Measurements from ENCODE around the gene CCDC88C. TPM values are rescaled to one million over a fixed set of nuclear protein-coding genes. Genes with fewer than 3 reads are reported as not detected.

CCDC88C gene
- total RNA-seq, 1 donor from 2014 or later, result 44.6 TPM

DNA sequence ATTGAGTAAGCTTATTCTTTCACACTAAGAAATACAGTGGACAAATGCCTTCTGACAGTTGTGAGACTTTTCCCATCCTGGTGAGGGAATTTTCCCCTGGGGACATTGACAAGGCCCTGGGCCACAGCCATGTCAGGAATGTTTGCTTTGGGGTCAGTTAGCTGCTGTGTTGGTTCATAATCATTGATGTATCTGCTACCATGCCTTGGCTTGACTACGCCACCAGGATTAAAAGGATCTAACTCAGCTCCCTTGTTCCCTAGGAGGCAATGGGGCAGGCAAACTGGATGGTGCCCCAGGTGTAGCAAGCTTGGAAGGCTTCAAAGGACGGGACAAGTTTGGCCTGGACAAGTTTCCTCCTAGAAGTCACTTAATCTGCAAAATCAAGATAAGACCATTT is 3.1 kb upstream of the CCDC88C start:
- Mint-ChIP-seq H3K4me3 (peak overlapping the region; percentile 81), H3K4me1 (peaks cover 19% of the 10 kb centered on the region), H3K36me3 (ENCODE audit: low read depth) (no peaks in the 10 kb centered on the region), H3K27ac (ENCODE audit: unreplicated experiment) (no peak overlapping the region), H3K27me3 (ENCODE audit: low read depth) (no peaks in the 10 kb centered on the region), H3K9me3 (peaks cover 3% of the 10 kb centered on the region)
- no peak for DNase-seq (ENCODE audit: low read depth, low spot score)
- no peak for TF ChIP-seq CTCF (conservative IDR thresholded peaks at IDR 0.05)

DNA sequence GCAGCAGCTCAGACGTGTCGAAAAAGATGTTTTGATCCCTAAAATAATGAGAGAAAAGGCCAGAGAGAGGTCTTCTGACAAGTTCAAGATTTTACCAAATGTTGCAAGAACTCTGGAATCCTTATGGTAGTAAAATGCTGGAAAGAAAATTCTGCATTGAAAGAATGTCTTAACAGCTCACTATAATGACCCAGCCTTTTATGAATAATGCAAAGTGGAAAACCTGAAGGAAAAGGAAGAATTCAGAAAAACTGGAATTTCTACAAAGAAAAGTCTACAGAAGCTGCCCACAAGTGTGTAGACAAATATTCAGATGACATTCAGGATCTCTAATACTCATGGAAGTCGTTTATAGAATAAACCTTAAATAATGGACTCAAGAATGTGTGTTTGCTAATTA is 1.8 kb upstream of the CCDC88C start:
- Mint-ChIP-seq H3K4me1 (peaks cover 28% of the 10 kb centered on the region), H3K4me3 (peak overlapping the region; percentile 81), H3K27ac (ENCODE audit: unreplicated experiment) (no peak overlapping the region), H3K9me3 (no peaks in the 10 kb centered on the region), H3K27me3 (ENCODE audit: low read depth) (no peaks in the 10 kb centered on the region), H3K36me3 (ENCODE audit: low read depth) (no peaks in the 10 kb centered on the region)
- TF ChIP-seq CTCF (conservative IDR thresholded peaks at IDR 0.05), result no peak
- no peak for DNase-seq (ENCODE audit: low read depth, low spot score)

GRCh38 chr14:91419044-91419397 is 1.4 kb upstream of the CCDC88C start:
- no peaks in the 10 kb centered on the region for H3K27me3 Mint-ChIP-seq (ENCODE audit: low read depth)
- H3K9me3 Mint-ChIP-seq, result no peaks in the 10 kb centered on the region
- peak overlapping the region; percentile 81 for H3K4me3 Mint-ChIP-seq
- no peak overlapping the region for H3K27ac Mint-ChIP-seq (ENCODE audit: unreplicated experiment)
- H3K4me1 Mint-ChIP-seq, result peaks cover 33% of the 10 kb centered on the region
- TF ChIP-seq CTCF (conservative IDR thresholded peaks at IDR 0.05), result peak; percentile 40
- no peaks in the 10 kb centered on the region for H3K36me3 Mint-ChIP-seq (ENCODE audit: low read depth)
- no peak for DNase-seq (ENCODE audit: low read depth, low spot score)

DNA sequence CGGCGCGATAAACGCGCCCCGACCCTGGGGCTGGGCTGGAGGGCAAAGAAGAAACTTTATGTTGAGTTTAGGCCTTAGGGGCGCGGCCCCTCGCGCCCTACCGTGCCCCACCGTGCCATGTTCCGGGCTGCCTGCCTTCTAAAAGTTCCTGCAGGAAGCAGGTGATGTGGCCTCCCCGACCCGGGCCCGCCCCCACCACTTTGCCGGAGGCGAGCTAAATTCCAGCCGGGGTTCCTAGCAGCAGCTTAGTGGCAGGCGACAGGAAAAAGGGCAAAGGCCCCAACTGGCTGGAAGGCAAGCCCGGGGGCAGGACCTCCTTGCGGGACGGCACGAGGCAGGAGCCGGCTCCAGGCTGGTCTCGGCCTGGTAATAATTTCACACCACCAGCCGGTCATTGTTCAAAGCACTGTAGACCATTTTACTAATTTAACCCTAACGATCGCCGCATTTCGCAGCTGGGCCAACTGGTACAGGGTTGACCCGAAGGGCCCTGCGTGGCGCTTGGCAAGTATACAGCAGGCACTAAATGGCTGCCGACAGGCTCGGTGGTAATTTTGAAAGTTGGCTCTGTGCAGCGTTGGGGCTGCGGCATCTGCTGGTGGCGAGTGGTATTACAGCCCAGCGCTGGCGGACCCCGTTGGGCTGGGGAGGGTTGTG is 895 bp upstream of the CCDC88C start:
- Mint-ChIP-seq H3K4me3 (peak overlapping the region; percentile 81), H3K36me3 (ENCODE audit: low read depth) (peaks cover 2% of the 10 kb centered on the region), H3K4me1 (peaks cover 37% of the 10 kb centered on the region), H3K9me3 (no peaks in the 10 kb centered on the region), H3K27ac (ENCODE audit: unreplicated experiment) (no peak overlapping the region), H3K27me3 (ENCODE audit: low read depth) (no peaks in the 10 kb centered on the region)
- peak; percentile 90 for TF ChIP-seq CTCF (conservative IDR thresholded peaks at IDR 0.05)
- peak; percentile 73 for DNase-seq (ENCODE audit: low read depth, low spot score)

DNA sequence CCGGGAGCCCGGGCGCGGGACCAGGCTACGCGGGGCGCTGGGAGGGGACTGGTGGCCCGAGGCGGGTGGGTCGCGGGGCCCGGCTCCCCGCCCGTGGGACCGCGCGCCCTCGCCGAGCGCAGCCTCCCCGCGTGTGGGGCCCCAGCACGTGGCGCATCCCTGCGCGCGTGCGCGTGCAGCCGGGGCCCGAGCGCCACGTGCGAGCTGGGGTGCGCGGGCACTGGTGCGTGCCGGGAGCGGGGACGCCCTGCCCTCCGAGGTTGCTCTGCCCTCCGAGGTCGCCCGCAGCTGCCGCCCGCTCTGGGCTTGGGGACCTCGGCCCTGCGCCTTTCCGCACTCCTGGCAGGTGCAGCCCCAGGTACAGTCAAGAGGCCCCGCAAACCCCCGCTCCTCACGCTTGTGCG is 365 bp upstream of the CCDC88C start:
- peak overlapping the region; percentile 81 for H3K4me3 Mint-ChIP-seq
- no peaks in the 10 kb centered on the region for H3K9me3 Mint-ChIP-seq
- H3K36me3 Mint-ChIP-seq (ENCODE audit: low read depth), result peaks cover 2% of the 10 kb centered on the region
- no peaks in the 10 kb centered on the region for H3K27me3 Mint-ChIP-seq (ENCODE audit: low read depth)
- no peak overlapping the region for H3K27ac Mint-ChIP-seq (ENCODE audit: unreplicated experiment)
- DNase-seq (ENCODE audit: low read depth, low spot score), result no peak
- TF ChIP-seq CTCF (conservative IDR thresholded peaks at IDR 0.05), result no peak
- peaks cover 41% of the 10 kb centered on the region for H3K4me1 Mint-ChIP-seq

Data from neural crest cell (in vitro differentiated cells).